Nephron (organoid): ENCODE measurements around the gene PRR30.
"Not testable (repeated sequence)": the region's sequence is repeated elsewhere in the genome, so short reads cannot be mapped to it uniquely, and the experiment has no call there.

Source experiments
- H3K27ac Mint-ChIP-seq, 3 experiments: 2 replicates each; pipeline ENCODE4 v1.8.0; 2020; ENCODE audit warnings: mixed read lengths in 3 of 3, mild to moderate bottlenecking in 2 of 3, moderate library complexity in 1 of 3
- H3K27me3 Mint-ChIP-seq: 2 replicates; pipeline ENCODE4 v1.8.0; 2021; ENCODE audit warnings: low read depth, mild to moderate bottlenecking, moderate library complexity, mixed read lengths
- H3K36me3 Mint-ChIP-seq: 2 replicates; pipeline ENCODE4 v1.8.0; 2020; ENCODE audit warnings: low read depth, mixed read lengths
- H3K4me1 Mint-ChIP-seq: 2 replicates; pipeline ENCODE4 v1.8.0; 2020; ENCODE audit warnings: mixed read lengths
- H3K4me3 Mint-ChIP-seq, 3 experiments: 2 replicates each; pipeline ENCODE4 v1.8.0; 2020; ENCODE audit warnings: mild to moderate bottlenecking in 3 of 3, mixed read lengths in 3 of 3, moderate library complexity in 2 of 3
- H3K9me3 Mint-ChIP-seq: 2 replicates; pipeline ENCODE4 v1.8.0; 2020; ENCODE audit warnings: mixed read lengths
- TF ChIP-seq, protein P1 (sequence below), 3 experiments: fragments of 200-600 bp; sonication (generic); IDR thresholded peaks; one replicate each; pipeline ENCODE4 v1.5.0; 2021; ENCODE audit warnings: antibody characterized with exemption in 3 of 3; ENCODE audit not compliant: unreplicated experiment in 3 of 3

The PRR30 gene

DNA sequence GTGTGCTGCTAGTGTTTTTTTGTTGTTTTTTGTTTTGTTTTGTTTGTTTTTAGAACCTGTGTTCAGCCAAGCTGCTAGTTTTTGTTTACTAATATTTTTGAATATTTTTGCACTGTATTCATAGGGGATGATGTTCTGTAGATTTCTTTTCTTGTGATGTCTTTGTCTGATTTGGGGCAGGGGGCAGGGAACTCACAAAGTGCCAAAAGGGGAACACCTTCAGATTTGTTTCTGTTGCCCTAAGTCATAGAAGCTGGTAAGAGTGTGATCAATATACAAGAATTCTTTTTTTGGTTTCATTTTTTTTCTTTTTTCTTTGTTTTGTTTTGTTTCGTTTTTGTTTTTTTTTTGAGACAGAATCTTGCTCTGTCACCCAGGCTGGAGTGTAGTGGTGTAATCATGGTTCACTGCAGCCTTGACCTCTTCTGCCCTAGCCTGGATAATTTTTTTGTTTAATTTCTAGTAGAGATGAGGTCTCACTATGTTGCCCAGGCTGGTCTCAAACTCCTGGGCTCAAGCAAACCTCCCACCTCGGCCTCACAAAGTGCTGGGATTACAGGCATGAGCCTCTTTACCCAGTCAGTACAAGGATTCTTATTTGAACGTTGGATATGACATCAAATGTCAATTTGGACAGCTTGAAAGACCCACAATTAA is 40.3 kb upstream of the PRR30 start:
- Mint-ChIP-seq H3K4me3 (no peak overlapping the region), H3K27ac (no peak overlapping the region), H3K27me3 (peaks cover 17% of the 10 kb centered on the region), H3K36me3 (no peaks in the 10 kb centered on the region), H3K9me3 (no peaks in the 10 kb centered on the region), H3K4me1 (no peaks in the 10 kb centered on the region)
- TF ChIP-seq, protein P1, sequence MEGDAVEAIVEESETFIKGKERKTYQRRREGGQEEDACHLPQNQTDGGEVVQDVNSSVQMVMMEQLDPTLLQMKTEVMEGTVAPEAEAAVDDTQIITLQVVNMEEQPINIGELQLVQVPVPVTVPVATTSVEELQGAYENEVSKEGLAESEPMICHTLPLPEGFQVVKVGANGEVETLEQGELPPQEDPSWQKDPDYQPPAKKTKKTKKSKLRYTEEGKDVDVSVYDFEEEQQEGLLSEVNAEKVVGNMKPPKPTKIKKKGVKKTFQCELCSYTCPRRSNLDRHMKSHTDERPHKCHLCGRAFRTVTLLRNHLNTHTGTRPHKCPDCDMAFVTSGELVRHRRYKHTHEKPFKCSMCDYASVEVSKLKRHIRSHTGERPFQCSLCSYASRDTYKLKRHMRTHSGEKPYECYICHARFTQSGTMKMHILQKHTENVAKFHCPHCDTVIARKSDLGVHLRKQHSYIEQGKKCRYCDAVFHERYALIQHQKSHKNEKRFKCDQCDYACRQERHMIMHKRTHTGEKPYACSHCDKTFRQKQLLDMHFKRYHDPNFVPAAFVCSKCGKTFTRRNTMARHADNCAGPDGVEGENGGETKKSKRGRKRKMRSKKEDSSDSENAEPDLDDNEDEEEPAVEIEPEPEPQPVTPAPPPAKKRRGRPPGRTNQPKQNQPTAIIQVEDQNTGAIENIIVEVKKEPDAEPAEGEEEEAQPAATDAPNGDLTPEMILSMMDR (IDR thresholded peaks at IDR 0.05; ENCODE audit: unreplicated experiment in 3 of 3), result no peak

DNA sequence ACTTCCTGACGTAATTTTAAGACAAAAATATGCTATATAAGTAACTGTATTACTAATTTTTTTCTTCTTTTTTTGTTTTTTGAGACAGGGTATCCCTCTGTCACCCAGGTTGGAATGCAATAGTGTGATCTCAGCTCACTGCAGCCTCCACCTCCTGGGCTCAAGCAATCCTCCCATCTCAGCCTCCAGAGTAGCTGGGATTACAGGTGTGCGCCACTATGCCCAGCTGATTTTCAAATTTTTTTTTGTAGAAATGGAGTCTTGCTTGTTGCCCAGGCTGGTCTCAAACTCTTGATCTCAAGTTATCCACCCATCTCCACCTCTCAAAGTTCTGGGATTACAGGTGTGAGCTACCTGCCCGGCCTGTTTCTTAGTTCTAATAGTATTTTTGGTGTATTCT is 39.3 kb upstream of the PRR30 start:
- Mint-ChIP-seq H3K36me3 (no peaks in the 10 kb centered on the region), H3K9me3 (no peaks in the 10 kb centered on the region), H3K4me3 (no peak overlapping the region), H3K27ac (no peak overlapping the region), H3K27me3 (peaks cover 17% of the 10 kb centered on the region), H3K4me1 (no peaks in the 10 kb centered on the region)
- TF ChIP-seq, protein P1 (IDR thresholded peaks at IDR 0.05; ENCODE audit: unreplicated experiment in 3 of 3), result no peak

DNA sequence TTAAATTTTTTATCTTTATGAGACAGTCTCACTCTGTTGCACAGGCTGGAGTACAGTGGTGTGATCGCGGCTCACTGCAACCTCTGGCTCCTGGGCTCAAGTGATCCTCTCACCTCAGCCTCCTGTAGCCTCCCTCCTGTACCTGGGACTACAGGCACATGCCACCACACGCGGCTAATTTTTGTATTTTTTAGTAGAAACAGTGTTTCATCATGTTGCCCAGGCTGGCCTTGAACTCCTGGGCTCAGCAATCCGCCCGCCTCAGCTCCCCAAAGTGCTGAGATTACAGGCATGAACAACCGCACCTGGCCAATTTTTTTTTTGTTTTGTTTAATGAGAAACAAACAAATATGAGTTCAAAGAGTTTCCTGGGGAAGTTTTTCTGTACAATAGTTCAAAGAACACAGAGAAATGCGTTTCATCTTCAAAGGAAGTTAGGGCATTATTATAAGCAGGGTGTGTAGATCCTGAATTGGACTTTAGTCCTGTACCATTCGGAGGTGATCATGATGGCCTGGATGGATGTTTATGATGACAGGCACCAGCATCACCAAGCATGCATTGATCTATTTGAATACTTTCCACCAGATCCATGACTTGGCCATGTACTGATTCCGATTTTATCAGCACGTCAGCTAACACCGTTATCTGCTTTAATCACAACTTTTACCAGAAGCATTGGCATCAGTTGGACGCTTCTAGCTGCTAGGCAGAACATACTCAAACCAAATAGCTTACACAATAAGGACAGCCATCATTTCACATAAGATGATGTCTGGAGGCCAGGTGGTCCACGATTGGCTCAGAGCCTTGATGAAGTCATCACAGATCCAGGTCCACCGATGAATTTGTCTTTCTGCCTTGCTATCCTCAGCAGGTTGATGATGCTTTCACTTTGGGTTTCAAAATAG is 38.5 kb upstream of the PRR30 start:
- no peak overlapping the region for H3K27ac Mint-ChIP-seq
- H3K9me3 Mint-ChIP-seq, result no peaks in the 10 kb centered on the region
- H3K4me1 Mint-ChIP-seq, result no peaks in the 10 kb centered on the region
- no peaks in the 10 kb centered on the region for H3K36me3 Mint-ChIP-seq
- H3K4me3 Mint-ChIP-seq, result no peak overlapping the region
- TF ChIP-seq, protein P1 (IDR thresholded peaks at IDR 0.05; ENCODE audit: unreplicated experiment in 3 of 3), result no peak
- H3K27me3 Mint-ChIP-seq, result peaks cover 17% of the 10 kb centered on the region

DNA sequence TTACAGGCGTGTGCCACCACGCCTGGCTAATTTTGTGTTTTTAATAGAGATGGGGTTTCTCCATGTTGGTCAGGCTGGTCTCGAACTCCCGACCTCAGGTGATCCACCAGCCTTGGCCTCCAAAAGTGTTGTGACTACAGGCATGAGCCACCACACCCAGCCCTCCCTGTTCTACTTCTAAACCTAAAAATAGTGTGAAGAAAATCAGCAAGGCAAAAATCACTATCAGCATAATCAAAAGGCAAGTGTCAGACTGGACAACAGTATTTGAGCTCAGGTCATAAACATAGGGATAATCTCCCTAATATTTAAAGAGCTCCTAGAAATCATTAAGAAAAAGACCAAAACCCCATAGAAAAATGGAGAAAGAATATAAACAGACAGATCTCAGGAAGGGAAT is 36.6 kb upstream of the PRR30 start:
- not testable (repeated sequence) for H3K9me3 Mint-ChIP-seq, H3K4me3 Mint-ChIP-seq, H3K27ac Mint-ChIP-seq, H3K4me1 Mint-ChIP-seq, H3K36me3 Mint-ChIP-seq
- H3K27me3 Mint-ChIP-seq, result peaks cover 14% of the 10 kb centered on the region

DNA sequence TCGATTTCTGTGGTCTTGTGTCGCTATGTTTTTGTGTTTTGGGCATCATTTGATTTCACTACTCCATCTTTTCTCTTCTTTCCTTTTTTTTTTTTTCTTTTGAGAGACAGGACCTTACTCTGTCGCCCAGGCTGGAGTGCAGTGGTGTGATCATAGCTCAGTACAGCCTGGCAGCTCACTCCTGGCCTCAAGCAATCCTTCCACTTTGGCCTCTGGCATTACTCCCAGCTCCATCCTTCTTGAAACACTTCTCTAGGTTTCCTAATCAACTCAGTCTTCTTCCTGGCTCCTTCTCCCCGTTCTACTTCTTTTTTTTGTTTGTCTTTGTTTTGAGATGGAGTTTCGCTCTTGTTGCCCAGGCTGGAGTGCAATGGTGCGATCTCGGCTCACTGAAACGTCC is 36.1 kb upstream of the PRR30 start:
- no peaks in the 10 kb centered on the region for H3K9me3 Mint-ChIP-seq
- H3K4me3 Mint-ChIP-seq, result no peak overlapping the region
- peaks cover 13% of the 10 kb centered on the region for H3K27me3 Mint-ChIP-seq
- H3K36me3 Mint-ChIP-seq, result no peaks in the 10 kb centered on the region
- no peak overlapping the region for H3K27ac Mint-ChIP-seq
- TF ChIP-seq, protein P1 (IDR thresholded peaks at IDR 0.05; ENCODE audit: unreplicated experiment in 3 of 3), result no peak
- H3K4me1 Mint-ChIP-seq, result no peaks in the 10 kb centered on the region

DNA sequence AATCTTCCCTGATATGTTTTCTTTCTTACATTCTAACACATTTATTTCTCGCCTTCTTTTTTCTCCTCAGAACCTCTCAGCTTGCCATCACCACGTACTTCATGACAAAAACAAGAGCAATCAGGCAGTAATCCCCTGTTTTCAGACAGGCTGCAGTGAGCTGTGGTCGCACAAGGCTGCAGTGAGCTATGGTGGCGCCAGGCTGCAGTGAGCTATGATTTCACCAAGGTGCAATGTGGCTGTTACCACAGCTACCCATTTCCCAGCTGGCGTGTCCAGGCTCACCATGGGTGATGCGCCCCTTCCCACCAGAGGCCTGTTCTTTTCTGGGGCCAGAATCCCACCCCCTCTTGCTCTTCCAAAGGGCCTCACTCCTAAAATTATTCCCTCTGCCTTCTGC is 35.4 kb upstream of the PRR30 start:
- H3K4me1 Mint-ChIP-seq, result no peaks in the 10 kb centered on the region
- H3K27me3 Mint-ChIP-seq, result peaks cover 20% of the 10 kb centered on the region
- H3K36me3 Mint-ChIP-seq, result no peaks in the 10 kb centered on the region
- H3K27ac Mint-ChIP-seq, result no peak overlapping the region
- no peak overlapping the region for H3K4me3 Mint-ChIP-seq
- TF ChIP-seq, protein P1 (IDR thresholded peaks at IDR 0.05; ENCODE audit: unreplicated experiment in 3 of 3), result no peak
- H3K9me3 Mint-ChIP-seq, result no peaks in the 10 kb centered on the region
